SU-DHL-6 (cell line): Measurements from ENCODE around the gene NCKAP5.

Experiments
- H2AFZ ChIP-seq: fragments of 200-600 bp; sonication (generic); 2 replicates; pipeline ENCODE4 v1.6.1; 2014; ENCODE audit warnings: low read depth, mild to moderate bottlenecking, moderate library complexity, mixed read lengths, antibody characterized with exemption, low read length; ENCODE audit not compliant: severe bottlenecking
- H3F3A ChIP-seq: fragments of 200-600 bp; shearing (Covaris generic); 2 replicates; pipeline ENCODE4 v1.6.0; 2016; ENCODE audit warnings: antibody characterized with exemption, mild to moderate bottlenecking; ENCODE audit not compliant: insufficient read depth
- H3K27ac ChIP-seq: fragments of 200-600 bp; sonication (generic); 2 replicates; pipeline ENCODE4 v1.5.1; 2016; ENCODE audit warnings: low read depth, mild to moderate bottlenecking, low read length, moderate library complexity, mixed read lengths
- H3K27me3 ChIP-seq: fragments of 200-600 bp; sonication (generic), shearing (Covaris generic); 2 replicates; pipeline ENCODE4 v1.6.0; 2014; ENCODE audit warnings: mild to moderate bottlenecking, low read length
- H3K36me3 ChIP-seq: fragments of 200-600 bp; sonication (generic); 2 replicates; pipeline ENCODE4 v1.6.1; 2014; ENCODE audit warnings: mild to moderate bottlenecking, low read length, mixed read lengths
- H3K4me2 ChIP-seq: fragments of 300-600, 200-600 bp; shearing (Covaris generic), sonication (generic); 2 replicates; pipeline ENCODE4 v1.6.0; 2014; ENCODE audit warnings: low read length, low read depth, mild to moderate bottlenecking; ENCODE audit not compliant: poor library complexity, severe bottlenecking
- H3K4me3 ChIP-seq: fragments of 200-600 bp; sonication (generic); 2 replicates; pipeline ENCODE4 v1.5.1; 2014; ENCODE audit warnings: antibody characterized with exemption, low read length, mild to moderate bottlenecking, mixed read lengths; ENCODE audit not compliant: insufficient read depth, poor library complexity, severe bottlenecking
- H3K79me2 ChIP-seq: fragments of 200-600 bp; sonication (generic); 2 replicates; pipeline ENCODE4 v1.6.1; 2014; ENCODE audit warnings: mild to moderate bottlenecking, low read length, moderate library complexity; ENCODE audit not compliant: insufficient read depth
- H3K9ac ChIP-seq: fragments of 200-600 bp; sonication (generic); 2 replicates; pipeline ENCODE4 v1.7.0; 2014; ENCODE audit warnings: mild to moderate bottlenecking, low read length
- H3K9me2 ChIP-seq: fragments of 200-600 bp; sonication (generic); replicated peaks from 2 replicates; pipeline ENCODE4 v1.6.1; 2014; ENCODE audit warnings: low read length; ENCODE audit not compliant: insufficient read depth
- H3K9me3 ChIP-seq: fragments of 200-600 bp; sonication (generic); 2 replicates; pipeline ENCODE4 v1.6.1; 2014; ENCODE audit warnings: low read length, mixed read lengths; ENCODE audit not compliant: insufficient read depth
- H4K20me1 ChIP-seq: fragments of 200-600 bp; sonication (generic); 2 replicates; pipeline ENCODE4 v1.6.1; 2014; ENCODE audit warnings: low read depth, mild to moderate bottlenecking, antibody characterized with exemption, low read length, moderate library complexity, mixed read lengths
- CTCF ChIP-seq: fragments of 200-600 bp; sonication (generic); IDR thresholded peaks from one replicate; pipeline ENCODE4 v1.5.1; 2017; ENCODE audit warnings: antibody characterized with exemption, mild to moderate bottlenecking, low read length, moderate library complexity; ENCODE audit not compliant: insufficient read depth, poor library complexity, severe bottlenecking
- EZH2phosphoT487 ChIP-seq: fragments of 200-600 bp; sonication (generic), shearing (Covaris generic); conservative IDR thresholded peaks from 2 replicates; pipeline ENCODE4 v1.6.1; 2018; ENCODE audit warnings: mild to moderate bottlenecking, antibody characterized with exemption, low read length, moderate library complexity, mixed read lengths

Gene NCKAP5

GRCh38 chr2:133497270-133497893 is 70.9 kb downstream of the NCKAP5 start:
- H3K4me2 ChIP-seq, result no peak overlapping the region
- H3K9ac ChIP-seq, result no peak overlapping the region
- H3K9me2 ChIP-seq, result no peaks in the 10 kb centered on the region
- no peaks in the 10 kb centered on the region for H3K9me3 ChIP-seq
- no peaks in the 10 kb centered on the region for H3K36me3 ChIP-seq
- no peak overlapping the region for H3K27ac ChIP-seq
- no peak overlapping the region for H2AFZ ChIP-seq
- H3K79me2 ChIP-seq, result no peaks in the 10 kb centered on the region
- no peaks in the 10 kb centered on the region for H3K27me3 ChIP-seq
- TF ChIP-seq EZH2phosphoT487 (no peak), CTCF (no peak)
- H3K4me3 ChIP-seq, result no peak overlapping the region
- H4K20me1 ChIP-seq, result no peaks in the 10 kb centered on the region
- H3F3A ChIP-seq, result no peaks in the 10 kb centered on the region

GRCh38 chr2:133496501-133497269 is 71.6 kb downstream of the NCKAP5 start:
- no peak for TF ChIP-seq CTCF
- TF ChIP-seq EZH2phosphoT487, result no peak
- Histone ChIP-seq H3K27me3 (no peaks in the 10 kb centered on the region), H3K4me2 (no peak overlapping the region), H3K9me2 (no peaks in the 10 kb centered on the region), H3K79me2 (no peaks in the 10 kb centered on the region), H3K9ac (no peak overlapping the region), H3K9me3 (no peaks in the 10 kb centered on the region), H3F3A (no peaks in the 10 kb centered on the region), H3K4me3 (no peak overlapping the region), H3K27ac (no peak overlapping the region), H3K36me3 (no peaks in the 10 kb centered on the region), H2AFZ (no peak overlapping the region), H4K20me1 (no peaks in the 10 kb centered on the region)

- H3K9me2 ChIP-seq, result no peaks in the 10 kb centered on the region
- H2AFZ ChIP-seq, result no peak overlapping the region
- H4K20me1 ChIP-seq, result no peaks in the 10 kb centered on the region
- H3K4me2 ChIP-seq, result no peak overlapping the region
- H3K9ac ChIP-seq, result no peak overlapping the region
- no peaks in the 10 kb centered on the region for H3K27me3 ChIP-seq
- H3F3A ChIP-seq, result no peaks in the 10 kb centered on the region
- no peak overlapping the region for H3K27ac ChIP-seq
- no peaks in the 10 kb centered on the region for H3K36me3 ChIP-seq
- no peaks in the 10 kb centered on the region for H3K79me2 ChIP-seq
- no peak overlapping the region for H3K4me3 ChIP-seq
- no peaks in the 10 kb centered on the region for H3K9me3 ChIP-seq
- no peak for TF ChIP-seq CTCF
- TF ChIP-seq EZH2phosphoT487, result no peak
Measured at GRCh38 chr2:133495226-133495625, 73.0 kb downstream of the NCKAP5 start.
